Keratinocyte (primary cell): Measurements from ENCODE around the gene PRRC2B. TPM values are rescaled to one million over a fixed set of nuclear protein-coding genes. Genes with fewer than 3 reads are reported as not detected.
A peak's percentile ranks its signal among the peaks of the same experiment; 100 is the strongest.

ENCODE experiments used
- DNase-seq: peaks from one replicate; pipeline ENCODE4 v3.0.0-alpha.2; 2011; ENCODE audit warnings: low read depth, missing footprints, low spot score
- FAIRE-seq: peaks from 2 replicates; lab custom pipeline; 2011; peaks lifted over from hg19 to GRCh38; lab: Jason Lieb, UNC
- H2AFZ ChIP-seq: 2 replicates; pipeline ENCODE4 v1.6.0; 2012; ENCODE audit warnings: low read length, control low read depth, inconsistent platforms; ENCODE audit not compliant: control insufficient read depth
- H3K27ac ChIP-seq: 2 replicates; pipeline ENCODE4 v1.5.1; 2011; ENCODE audit warnings: low read length; ENCODE audit not compliant: control insufficient read depth, insufficient read depth
- H3K27me3 ChIP-seq: 3 replicates; pipeline ENCODE4 v1.6.0; 2011; ENCODE audit warnings: low read length; ENCODE audit not compliant: control insufficient read depth, insufficient read depth; ENCODE audit errors: extremely low read depth
- H3K36me3 ChIP-seq, 2 experiments: 2 replicates in 1 of 2; 3 replicates in 1 of 2; pipeline ENCODE4 v1.5.1; 2011; ENCODE audit warnings: low read length in 2 of 2, mild to moderate bottlenecking in 1 of 2; ENCODE audit not compliant: control insufficient read depth in 2 of 2, insufficient read depth in 2 of 2; ENCODE audit errors: extremely low read depth in 1 of 2
- H3K4me1 ChIP-seq: 3 replicates; pipeline ENCODE4 v1.5.1; 2011; ENCODE audit warnings: low read length; ENCODE audit not compliant: control insufficient read depth, insufficient read depth; ENCODE audit errors: extremely low read depth
- H3K4me2 ChIP-seq: 3 replicates; pipeline ENCODE4 v1.6.0; 2011; ENCODE audit warnings: low read depth, low read length; ENCODE audit not compliant: control insufficient read depth, insufficient read depth; ENCODE audit errors: extremely low read depth
- H3K4me3 ChIP-seq, 3 experiments: fragments of 200-600 bp in 1 of 3; sonication (generic) in 1 of 3; 2 replicates in 2 of 3; 3 replicates in 1 of 3; pipeline ENCODE4 v1.5.1; 2011 to 2016; ENCODE audit warnings: low read length in 3 of 3, mild to moderate bottlenecking in 3 of 3, control low read depth in 2 of 3, inconsistent platforms in 1 of 3, low read depth in 1 of 3, mixed read lengths in 1 of 3, mixed run types in 1 of 3, moderate library complexity in 1 of 3; ENCODE audit not compliant: control insufficient read depth in 2 of 3, insufficient read depth in 2 of 3; ENCODE audit errors: extremely low read depth in 1 of 3
- H3K79me2 ChIP-seq: 2 replicates; pipeline ENCODE4 v1.6.0; 2012; ENCODE audit warnings: low read length; ENCODE audit not compliant: control insufficient read depth, insufficient read depth
- H3K9ac ChIP-seq: 3 replicates; pipeline ENCODE4 v1.6.0; 2011; ENCODE audit warnings: low read length; ENCODE audit not compliant: control insufficient read depth, insufficient read depth; ENCODE audit errors: extremely low read depth
- H3K9me1 ChIP-seq: 3 replicates; pipeline ENCODE4 v1.6.0; 2011; ENCODE audit warnings: low read length; ENCODE audit not compliant: control insufficient read depth, insufficient read depth; ENCODE audit errors: extremely low read depth
- H3K9me3 ChIP-seq: 2 replicates; pipeline ENCODE4 v1.5.1; 2012; ENCODE audit warnings: low read depth, low read length; ENCODE audit not compliant: control insufficient read depth
- H4K20me1 ChIP-seq: 3 replicates; pipeline ENCODE4 v1.6.0; 2011; ENCODE audit warnings: low read length; ENCODE audit not compliant: control insufficient read depth, insufficient read depth; ENCODE audit errors: extremely low read depth
- CTCF ChIP-seq, 3 experiments: IDR thresholded peaks in 1 of 3; conservative IDR thresholded peaks in 1 of 3; optimal IDR thresholded peaks in 1 of 3; 2 replicates in 2 of 3; 3 replicates in 1 of 3; pipeline versions ENCODE3 to v1.5.1; 2011; ENCODE audit warnings: low read length in 3 of 3, mild to moderate bottlenecking in 3 of 3, moderate library complexity in 2 of 3, control low read depth in 1 of 3, inconsistent platforms in 1 of 3; ENCODE audit not compliant: insufficient read depth in 2 of 3; ENCODE audit errors: extremely low read depth in 1 of 3
- EZH2 ChIP-seq: IDR thresholded peaks from one replicate; pipeline ENCODE4 v1.6.1; 2012; ENCODE audit warnings: inconsistent platforms, mild to moderate bottlenecking, low read length, moderate library complexity
- dilution Hi-C: fragments of 300-500 bp; cut with MboI; formaldehyde crosslinking; loops from one replicate; pipeline ENCODE4 v1.7.0; 2020; ENCODE audit warnings: low sequenced_read_pairs; ENCODE audit not compliant: extremely low pct_ligation_motif_present
- polyA plus RNA-seq, 5 experiments: library from polyadenylated mRNA; depleted of rRNA in 3 of 5; stranded (reverse) in 3 of 5; stranded (forward) in 1 of 5; unstranded in 1 of 5; fragments of >200 nt; gene quantifications; 1 replicate in 1 of 5; 2 replicates in 3 of 5; 3 replicates in 1 of 5; pipeline versions ENCODE4 v1.2.1 to v1.2.3, GENCODE V29; 2011 to 2012; ENCODE audit warnings: missing spikeins in 2 of 5, low read depth in 1 of 5, low replicate concordance in 1 of 5

PRRC2B gene
- polyA plus RNA-seq, 1 donor (not counting 4 experiments of a cell fraction or from before 2014, with no cell fraction given), result 20.8 TPM

GRCh38 chr9:131400627-131401026 is 6.7 kb downstream of the PRRC2B start:
- Histone ChIP-seq H3K9me1 (peaks cover 8% of the 10 kb centered on the region), H3K4me1 (peaks cover 66% of the 10 kb centered on the region), H3K27ac (no peak overlapping the region), H3K4me2 (no peak overlapping the region), H3K27me3 (no peaks in the 10 kb centered on the region), H3K79me2 (peaks cover 97% of the 10 kb centered on the region), H3K9me3 (no peaks in the 10 kb centered on the region), H3K36me3 (peaks cover 0 to 9% of the 10 kb centered on the region in 2 experiments), H4K20me1 (peaks cover 62% of the 10 kb centered on the region), H3K4me3 (no peak overlapping the region), H2AFZ (no peak overlapping the region), H3K9ac (no peak overlapping the region)
- DNase-seq (no peak), FAIRE-seq (no peak)
- dilution Hi-C loops, result no loop called here
- TF ChIP-seq CTCF (optimal IDR thresholded peaks at IDR 0.05 in 1 of 3, IDR thresholded peaks at IDR 0.05 in 1 of 3, conservative IDR thresholded peaks at IDR 0.05 in 1 of 3; ENCODE audit: extremely low read depth in 1 of 3, insufficient read depth in 2 of 3, low read length in 3 of 3), result no peak
- no peak for TF ChIP-seq EZH2

DNA sequence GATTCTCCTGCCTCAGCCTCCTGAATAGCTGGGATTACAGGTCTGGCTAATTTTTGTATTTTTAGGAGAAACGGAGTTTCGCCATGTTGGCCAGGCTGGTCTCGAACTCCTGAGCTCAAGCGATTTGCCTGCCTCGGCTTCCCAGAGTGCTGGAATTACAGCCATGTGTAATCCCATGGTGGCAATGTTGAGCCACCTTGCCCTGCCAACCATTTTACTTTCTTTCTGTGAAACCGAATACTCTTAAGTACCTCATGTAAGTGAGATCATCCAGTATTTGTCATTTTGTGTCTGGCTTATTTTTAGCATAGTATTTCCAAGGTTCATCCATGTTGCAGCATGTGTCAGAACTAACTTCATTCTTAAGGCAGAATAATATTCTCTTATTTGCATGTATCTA is 8.2 kb downstream of the PRRC2B start:
- DNase-seq, result no peak
- peaks cover 68% of the 10 kb centered on the region for H3K4me1 ChIP-seq

More for the DNA sequence above, 8.2 kb downstream of the PRRC2B start:
- TF ChIP-seq EZH2 (no peak), CTCF (optimal IDR thresholded peaks at IDR 0.05 in 1 of 3, IDR thresholded peaks at IDR 0.05 in 1 of 3, conservative IDR thresholded peaks at IDR 0.05 in 1 of 3; ENCODE audit: extremely low read depth in 1 of 3, insufficient read depth in 2 of 3, low read length in 3 of 3) (no peak)
- peaks cover 0 to 10% of the 10 kb centered on the region in 2 experiments for H3K36me3 ChIP-seq
- dilution Hi-C loops, result no loop called here
- no peaks in the 10 kb centered on the region for H3K9me3 ChIP-seq
- H3K9me1 ChIP-seq, result peaks cover 8% of the 10 kb centered on the region
- no peaks in the 10 kb centered on the region for H3K27me3 ChIP-seq
- H2AFZ ChIP-seq, result no peak overlapping the region
- peak overlapping the region; percentile 77 for H3K4me2 ChIP-seq
- peak overlapping the region in 1 of 3 experiments; percentile 29 for H3K4me3 ChIP-seq
- H4K20me1 ChIP-seq, result peaks cover 64% of the 10 kb centered on the region
- H3K27ac ChIP-seq, result peak overlapping the region; percentile 70
- no peak for FAIRE-seq
- H3K79me2 ChIP-seq, result peaks cover 98% of the 10 kb centered on the region
- H3K9ac ChIP-seq, result peak overlapping the region; percentile 53
